Fibroblast of villous mesenchyme (primary cell): ENCODE measurements around the gene MGRN1. TPM values are rescaled to one million over a fixed set of nuclear protein-coding genes. Genes with fewer than 3 reads are reported as not detected.

Experiments
- DNase-seq: peaks from one replicate; pipeline ENCODE4 v3.0.0-alpha.2; 2010; ENCODE audit warnings: low read depth
- H3K4me3 ChIP-seq: 2 replicates; pipeline ENCODE4 v1.5.1; 2011; ENCODE audit warnings: low read depth, mild to moderate bottlenecking, low read length
- total RNA-seq: library from RNA; depleted of rRNA; stranded (reverse); fragments of >200 nt; gene quantifications from 2 replicates; pipeline ENCODE4 v1.2.3, GENCODE V29; 2012
- TF ChIP-seq, protein P1 (sequence below): IDR thresholded peaks from 2 replicates; pipeline ENCODE4 v1.5.1; 2012; ENCODE audit warnings: low read depth, mild to moderate bottlenecking, low read length; ENCODE audit not compliant: insufficient read depth

Gene MGRN1
- total RNA-seq, 1 donor, result 43.2 TPM

DNA sequence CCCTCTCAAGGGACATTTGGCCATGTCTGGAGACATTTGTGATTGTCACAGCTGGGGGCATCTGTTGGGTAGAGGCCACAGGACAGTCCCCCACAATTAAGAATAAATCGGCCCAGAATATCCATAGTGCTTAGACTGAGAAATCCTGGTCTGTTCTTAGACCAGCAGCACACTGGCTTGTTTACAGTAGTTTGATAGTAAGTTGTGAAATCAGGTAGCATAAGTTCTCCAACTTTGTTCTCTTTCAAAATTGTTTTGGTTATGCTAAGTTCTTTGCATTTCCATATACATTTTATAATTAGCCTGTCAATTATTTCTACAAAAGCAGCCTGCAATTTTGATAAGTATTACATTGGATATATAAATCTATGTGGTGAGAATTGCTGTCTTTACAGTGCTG, 6.8 kb downstream of the MGRN1 start:
- H3K4me3 ChIP-seq, result no peak overlapping the region
- peak; percentile 10 for DNase-seq
- TF ChIP-seq, protein P1, sequence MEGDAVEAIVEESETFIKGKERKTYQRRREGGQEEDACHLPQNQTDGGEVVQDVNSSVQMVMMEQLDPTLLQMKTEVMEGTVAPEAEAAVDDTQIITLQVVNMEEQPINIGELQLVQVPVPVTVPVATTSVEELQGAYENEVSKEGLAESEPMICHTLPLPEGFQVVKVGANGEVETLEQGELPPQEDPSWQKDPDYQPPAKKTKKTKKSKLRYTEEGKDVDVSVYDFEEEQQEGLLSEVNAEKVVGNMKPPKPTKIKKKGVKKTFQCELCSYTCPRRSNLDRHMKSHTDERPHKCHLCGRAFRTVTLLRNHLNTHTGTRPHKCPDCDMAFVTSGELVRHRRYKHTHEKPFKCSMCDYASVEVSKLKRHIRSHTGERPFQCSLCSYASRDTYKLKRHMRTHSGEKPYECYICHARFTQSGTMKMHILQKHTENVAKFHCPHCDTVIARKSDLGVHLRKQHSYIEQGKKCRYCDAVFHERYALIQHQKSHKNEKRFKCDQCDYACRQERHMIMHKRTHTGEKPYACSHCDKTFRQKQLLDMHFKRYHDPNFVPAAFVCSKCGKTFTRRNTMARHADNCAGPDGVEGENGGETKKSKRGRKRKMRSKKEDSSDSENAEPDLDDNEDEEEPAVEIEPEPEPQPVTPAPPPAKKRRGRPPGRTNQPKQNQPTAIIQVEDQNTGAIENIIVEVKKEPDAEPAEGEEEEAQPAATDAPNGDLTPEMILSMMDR, result no peak

DNA sequence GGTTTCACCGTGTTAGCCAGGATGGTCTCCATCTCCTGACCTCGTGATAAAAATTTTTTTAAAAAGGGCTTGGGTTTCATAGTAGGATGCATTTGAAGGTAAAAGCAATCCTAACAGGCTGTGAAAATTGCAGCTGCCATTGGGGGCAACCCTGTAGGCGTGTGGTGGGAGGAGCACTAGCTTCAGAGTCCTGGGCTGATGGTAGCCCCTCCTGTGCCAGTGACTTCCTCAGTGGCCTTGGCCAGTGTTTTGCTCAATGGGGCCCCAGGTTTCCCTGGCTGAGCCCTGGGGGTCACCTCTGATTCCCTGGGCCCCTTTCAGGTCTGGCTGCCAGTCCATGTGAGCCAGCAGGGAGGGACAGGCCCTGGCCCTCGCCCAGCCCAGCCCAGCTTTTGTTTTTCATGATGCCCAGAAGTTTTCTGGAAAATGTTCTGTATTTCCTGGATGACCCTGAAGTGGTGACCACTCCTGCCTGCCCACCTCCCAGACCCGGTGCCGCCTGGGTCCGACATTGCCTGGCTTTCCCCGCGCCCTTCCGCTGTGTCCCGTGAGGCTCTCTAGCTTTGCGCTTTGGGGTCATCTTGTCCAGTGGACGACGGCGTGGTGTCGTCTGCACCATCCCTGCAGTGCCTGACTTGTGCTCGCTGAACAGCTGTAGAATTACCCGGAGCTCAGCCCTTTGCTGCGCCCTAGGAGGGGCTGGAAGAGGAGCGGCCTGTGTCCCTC, 9.4 kb downstream of the MGRN1 start:
- TF ChIP-seq, protein P1, result no peak
- no peak overlapping the region for H3K4me3 ChIP-seq
- DNase-seq, result no peak

DNA sequence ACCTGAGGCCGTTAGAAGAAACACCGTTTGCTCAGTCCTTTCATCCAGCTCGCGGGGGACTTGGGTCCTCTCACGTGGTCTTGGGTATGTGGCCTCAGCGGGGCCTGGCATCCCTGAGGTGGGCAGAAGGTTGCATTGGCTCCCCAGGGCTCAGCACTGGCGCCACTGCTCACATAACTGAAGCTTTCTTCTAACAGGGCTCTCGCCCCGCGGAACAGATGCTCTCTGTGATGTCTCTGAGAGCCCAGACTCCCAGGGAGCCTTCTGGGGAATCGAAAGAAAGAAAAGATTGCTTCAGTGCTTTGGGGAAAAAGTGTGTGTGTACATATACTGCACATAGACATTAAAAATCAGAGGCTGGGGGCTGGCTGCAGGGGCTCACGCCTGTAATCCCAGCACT, 10.1 kb downstream of the MGRN1 start:
- no peak for DNase-seq
- no peak overlapping the region for H3K4me3 ChIP-seq
- TF ChIP-seq, protein P1, result no peak

DNA sequence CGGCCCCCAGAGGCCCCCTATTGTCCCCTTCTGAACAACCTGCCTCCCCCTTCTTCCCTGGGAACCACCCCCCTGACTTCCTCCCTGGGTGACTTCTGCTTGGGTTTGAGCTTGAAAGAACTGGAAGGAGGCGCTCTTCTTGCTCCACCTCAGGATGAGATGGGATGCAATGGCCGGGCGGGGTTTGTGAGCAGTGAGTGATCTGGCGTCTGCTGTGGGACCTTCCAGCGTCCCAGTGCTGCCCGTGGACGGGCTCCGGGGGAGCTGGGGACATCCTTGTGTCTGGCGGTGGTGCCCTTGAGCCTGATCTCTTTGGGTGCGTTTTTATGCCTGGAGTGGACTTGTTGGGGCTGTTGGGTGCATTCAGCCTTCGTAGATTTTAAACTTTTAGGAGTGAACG, 11.6 kb downstream of the MGRN1 start:
- no peak overlapping the region for H3K4me3 ChIP-seq
- DNase-seq, result no peak
- TF ChIP-seq, protein P1, result no peak

DNA sequence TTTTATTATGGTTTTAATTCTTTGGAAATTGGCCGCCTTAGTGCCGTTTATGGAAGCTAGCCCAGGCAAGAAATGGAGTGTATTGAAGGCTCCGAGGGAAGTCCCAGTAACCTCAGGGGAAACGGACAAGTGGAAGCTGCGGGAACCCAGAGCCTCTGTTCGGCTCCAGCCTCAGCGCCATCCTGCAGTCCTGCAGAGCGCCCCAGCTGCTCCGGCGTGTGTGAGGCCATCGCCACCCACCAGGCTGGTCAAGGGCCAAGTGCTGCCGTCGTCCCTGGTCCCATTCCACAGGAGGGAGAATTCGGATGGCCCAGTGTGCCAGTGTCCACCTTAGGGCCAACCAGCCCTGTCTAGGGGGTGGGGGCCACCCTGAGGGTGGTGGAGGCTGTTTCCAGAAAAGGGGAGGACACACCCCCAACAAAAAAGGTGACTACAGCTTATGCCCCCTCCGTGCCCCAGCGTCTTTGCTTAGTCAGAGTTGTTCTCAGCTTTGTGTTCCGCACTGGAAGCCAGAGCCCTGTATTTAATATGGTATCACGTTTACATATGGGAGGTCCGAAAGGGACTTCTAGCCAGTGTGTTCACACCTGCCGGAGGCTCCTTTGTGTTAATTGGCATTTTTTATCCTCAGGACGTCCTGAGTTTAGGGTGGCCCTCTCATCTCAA, 13.0 kb downstream of the MGRN1 start:
- no peak for DNase-seq
- H3K4me3 ChIP-seq, result no peak overlapping the region
- TF ChIP-seq, protein P1, result no peak

DNA sequence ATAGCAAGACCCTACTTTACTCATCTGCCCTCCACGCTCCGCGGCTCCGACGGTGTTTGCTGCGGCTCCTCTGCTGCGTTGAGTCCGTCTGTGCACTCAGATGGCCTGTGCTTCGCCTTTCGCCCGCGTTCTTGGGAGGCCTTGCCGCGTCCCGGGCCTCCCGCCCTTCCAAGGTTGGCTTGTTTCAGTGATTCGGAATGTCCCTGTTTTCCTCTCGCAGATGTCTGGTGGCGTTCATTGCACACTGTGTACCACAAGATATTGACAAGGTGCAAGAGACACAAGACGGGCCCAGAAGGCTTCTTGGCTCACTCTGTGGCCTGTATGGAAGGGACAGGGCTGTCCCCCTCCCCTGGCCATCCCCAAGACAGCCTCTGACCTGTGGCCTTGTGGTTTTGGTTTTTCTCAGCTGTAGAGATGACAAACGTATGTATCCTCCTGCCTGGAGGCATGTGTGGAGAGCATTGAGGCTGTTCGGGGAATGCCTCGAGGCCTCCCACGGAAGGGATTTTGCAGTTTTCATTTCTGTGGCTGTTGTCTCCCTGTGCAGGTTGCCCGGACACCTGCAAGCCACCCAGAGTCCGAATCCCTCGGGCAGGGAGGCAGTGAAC, 15.4 kb downstream of the MGRN1 start:
- peak; percentile 13 for DNase-seq
- TF ChIP-seq, protein P1, result no peak
- no peak overlapping the region for H3K4me3 ChIP-seq
